Measurements from ENCODE around the gene TRDN.
"Not testable (repeated sequence)": the region's sequence is repeated elsewhere in the genome, so short reads cannot be mapped to it uniquely, and the experiment has no call there.

Gene TRDN

DNA sequence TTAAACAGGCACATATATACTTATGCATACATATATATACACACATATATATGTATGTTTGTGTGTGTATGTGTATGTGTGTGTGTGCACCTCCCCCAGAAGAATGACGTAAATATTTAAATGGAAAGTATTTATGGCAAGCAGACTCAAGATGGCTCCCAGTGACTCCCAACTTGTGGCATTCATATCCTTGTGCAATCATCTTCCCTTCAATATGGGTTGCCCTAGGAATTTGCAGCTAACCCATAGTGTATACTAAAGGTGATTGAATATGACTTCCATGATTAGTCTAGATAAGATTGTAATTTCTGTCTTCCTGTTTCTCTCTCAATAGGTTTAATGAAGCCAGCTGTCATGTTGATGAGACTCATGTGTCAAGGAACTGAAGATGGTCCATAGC, 127.6 kb downstream of the TRDN start:
- no peak for DNase-seq (ENCODE audit: low read depth in 3 of 3)

DNA sequence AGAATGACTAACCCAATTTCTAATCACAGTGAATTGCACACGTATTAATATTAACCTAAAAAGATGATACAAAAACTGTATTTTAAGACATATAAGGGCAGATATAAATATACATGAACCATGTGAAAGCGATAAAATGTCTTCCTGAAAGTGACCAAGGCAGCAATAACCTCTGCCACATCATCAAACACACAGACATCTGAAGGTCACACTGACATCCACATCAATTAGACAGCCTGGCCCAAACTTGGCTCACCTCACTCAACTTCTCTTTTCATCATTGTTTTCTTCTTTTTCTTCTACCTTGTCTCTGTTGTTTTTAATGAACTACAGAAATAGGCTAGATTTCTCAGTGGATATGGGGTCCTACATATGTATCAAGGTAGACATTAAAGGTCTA, 128.5 kb downstream of the TRDN start:
- DNase-seq (ENCODE audit: low read depth in 3 of 3): no peak

DNA sequence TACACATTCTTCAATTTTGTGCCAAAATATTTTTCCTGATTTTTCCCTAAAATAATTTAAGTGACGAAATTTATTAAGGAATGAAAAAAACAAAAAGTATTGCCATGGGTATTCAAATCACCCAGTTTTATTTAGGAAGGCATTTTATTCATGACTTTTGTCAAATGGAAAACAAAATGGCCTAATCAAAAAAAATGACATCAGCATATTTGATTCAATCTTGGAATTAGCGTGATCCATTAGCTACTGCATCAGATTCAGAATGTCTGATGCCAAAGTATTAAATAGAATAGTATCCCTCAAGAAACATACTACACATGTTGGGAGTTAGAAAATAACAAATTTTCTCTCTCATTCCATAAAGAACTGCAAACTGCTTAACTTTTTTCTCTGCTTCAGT, 129.2 kb downstream of the TRDN start:
- DNase-seq (ENCODE audit: low read depth in 3 of 3): no peak

GRCh38 chr6:123503619-123504018, 133.1 kb downstream of the TRDN start:
- DNase-seq (ENCODE audit: low read depth in 3 of 3): no peak

DNA sequence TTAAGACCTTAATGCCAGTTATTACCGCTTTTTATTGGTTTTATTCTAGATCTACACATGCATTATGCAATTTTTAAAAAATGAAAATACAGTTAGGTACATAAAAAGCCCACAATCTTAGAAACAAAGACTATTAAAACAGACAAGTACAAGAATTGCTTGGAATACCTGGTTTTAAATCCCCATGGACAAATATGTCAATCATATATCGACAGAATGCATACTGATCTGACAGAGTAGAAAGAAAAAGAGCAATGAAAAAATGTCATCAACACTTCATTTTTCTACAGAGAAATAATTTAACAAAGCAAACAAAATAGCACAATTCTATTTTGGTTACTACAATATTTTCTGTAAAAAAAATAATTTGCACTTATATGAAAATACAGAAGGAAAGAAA, 139.7 kb downstream of the TRDN start:
- no peak for DNase-seq (ENCODE audit: low read depth in 3 of 3)

GRCh38 chr6:123489589-123489988, 147.2 kb downstream of the TRDN start:
- DNase-seq (ENCODE audit: low read depth in 3 of 3): no peak

- no peak for DNase-seq (ENCODE audit: low read depth in 3 of 3)
Measured at GRCh38 chr6:123480986-123481385, 155.8 kb downstream of the TRDN start.

GRCh38 chr6:123472025-123472702, 164.6 kb downstream of the TRDN start:
- DNase-seq (ENCODE audit: low read depth in 3 of 3): not testable (repeated sequence)

GRCh38 chr6:123467392-123467791, 169.4 kb downstream of the TRDN start:
- DNase-seq (ENCODE audit: low read depth in 3 of 3): no peak

GRCh38 chr6:123462152-123462551, 174.6 kb downstream of the TRDN start:
- no peak for DNase-seq (ENCODE audit: low read depth in 3 of 3)

DNA sequence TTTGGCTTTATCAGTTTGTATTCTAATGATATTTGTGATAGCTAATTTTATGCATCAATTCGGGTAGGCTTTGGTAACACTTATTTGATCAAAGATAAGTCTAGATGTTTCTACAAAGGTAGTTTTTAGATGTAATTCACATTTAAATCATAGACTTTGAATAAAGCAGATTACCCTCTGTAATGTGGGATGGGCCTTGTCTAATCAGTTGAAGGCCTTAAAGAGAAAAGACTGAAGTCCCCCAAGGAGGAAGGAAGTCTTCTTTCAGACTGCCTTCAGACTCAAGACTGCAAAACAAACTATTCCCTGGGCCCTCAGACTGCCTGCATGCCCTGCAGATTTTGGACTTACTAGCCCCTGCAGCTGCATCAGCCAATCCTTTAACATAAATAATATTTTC, 178.5 kb downstream of the TRDN start:
- no peak for DNase-seq (ENCODE audit: low read depth in 3 of 3)

DNA sequence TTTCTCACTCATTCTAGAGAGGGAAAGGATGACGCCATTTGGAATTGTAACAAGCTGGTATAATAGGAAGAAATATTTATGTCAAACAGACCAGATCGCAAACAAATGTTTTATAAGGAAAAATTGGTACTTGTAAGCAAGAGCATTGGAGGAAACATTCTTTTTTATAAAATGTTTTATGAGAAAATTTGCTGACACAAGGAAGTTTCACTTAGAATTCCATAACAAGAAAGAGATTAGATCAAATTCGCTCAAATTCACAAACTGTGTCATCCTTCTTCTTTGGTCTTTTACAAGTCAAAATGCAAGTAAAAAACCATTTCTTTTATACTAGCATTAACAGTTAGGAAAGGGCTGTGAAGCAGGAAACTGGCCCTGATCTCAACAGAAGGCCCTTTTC, 179.9 kb downstream of the TRDN start:
- DNase-seq (ENCODE audit: low read depth in 3 of 3): no peak

DNA sequence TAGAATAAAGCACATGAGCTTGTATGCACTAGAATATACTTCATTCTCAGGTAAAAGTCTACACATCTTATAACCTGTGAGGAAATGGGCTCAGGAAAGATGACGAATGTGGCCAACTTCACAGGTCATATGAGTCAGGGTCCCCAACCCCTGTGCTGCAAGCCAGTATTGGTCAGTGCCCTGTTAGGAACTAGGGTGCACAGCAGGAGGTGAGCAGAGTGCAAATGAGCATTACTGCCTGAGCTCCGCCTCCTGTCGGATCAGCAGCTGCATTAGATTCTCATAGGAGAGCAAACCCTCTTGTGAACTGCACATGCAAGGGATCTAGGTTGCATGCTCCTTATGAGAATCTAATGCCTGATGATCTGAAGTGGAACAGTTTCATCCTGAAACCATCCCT, 182.3 kb downstream of the TRDN start:
- DNase-seq (ENCODE audit: low read depth in 3 of 3): no peak

- DNase-seq (ENCODE audit: low read depth in 3 of 3): not testable (repeated sequence)
Measured at GRCh38 chr6:123453071-123453470, 183.7 kb downstream of the TRDN start.

DNA sequence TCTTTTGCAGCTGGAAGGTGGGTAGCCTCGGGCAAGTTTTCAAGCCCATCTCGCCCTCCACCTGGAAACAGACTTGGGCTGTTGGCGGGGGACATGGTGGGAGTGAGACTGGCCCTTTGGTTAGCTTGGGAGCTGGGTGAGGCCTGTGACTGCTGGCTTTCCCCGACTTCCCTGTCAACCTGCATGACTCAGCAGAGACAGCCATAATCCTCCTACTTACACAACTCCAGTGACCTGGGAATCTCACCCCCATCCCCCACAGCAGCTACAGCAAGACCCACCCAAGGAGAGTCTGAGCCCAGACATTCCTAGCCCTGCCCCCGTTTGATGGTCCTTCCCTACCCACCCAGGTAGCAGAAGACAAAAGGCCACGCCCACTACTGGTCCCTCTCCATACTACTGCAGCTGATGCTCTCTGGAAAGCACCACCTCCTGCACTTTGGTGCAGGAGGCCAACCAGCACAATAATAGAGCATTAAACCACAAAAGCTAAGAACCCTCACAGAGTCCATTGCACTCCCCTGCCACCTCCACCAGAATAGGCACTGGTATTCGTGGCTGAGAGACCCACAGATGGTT, 188.4 kb downstream of the TRDN start:
- no peak for DNase-seq (ENCODE audit: low read depth in 3 of 3)

- no peak for DNase-seq (ENCODE audit: low read depth in 3 of 3)
Measured at GRCh38 chr6:123447315-123447937, 189.3 kb downstream of the TRDN start.

DNA sequence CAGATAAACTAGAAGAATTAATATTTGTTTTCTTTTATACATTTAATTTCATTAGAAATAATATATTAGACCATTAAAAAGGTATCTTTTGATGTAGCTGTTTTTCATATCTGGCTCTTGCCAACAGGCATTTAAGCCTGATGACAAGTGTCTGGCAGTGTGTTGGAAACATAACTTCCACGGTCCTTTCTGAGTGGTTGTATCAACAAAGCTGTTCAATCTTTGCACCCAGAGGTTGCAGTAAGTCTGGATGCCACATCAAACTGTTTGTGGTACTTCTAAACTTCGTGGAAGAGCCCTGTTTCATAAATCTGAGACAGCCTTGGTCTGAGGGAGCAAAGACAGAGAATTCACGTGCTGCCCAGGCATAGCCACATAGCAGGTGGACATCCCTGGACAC, 197.4 kb downstream of the TRDN start:
- DNase-seq (ENCODE audit: low read depth in 3 of 3): no peak

DNA sequence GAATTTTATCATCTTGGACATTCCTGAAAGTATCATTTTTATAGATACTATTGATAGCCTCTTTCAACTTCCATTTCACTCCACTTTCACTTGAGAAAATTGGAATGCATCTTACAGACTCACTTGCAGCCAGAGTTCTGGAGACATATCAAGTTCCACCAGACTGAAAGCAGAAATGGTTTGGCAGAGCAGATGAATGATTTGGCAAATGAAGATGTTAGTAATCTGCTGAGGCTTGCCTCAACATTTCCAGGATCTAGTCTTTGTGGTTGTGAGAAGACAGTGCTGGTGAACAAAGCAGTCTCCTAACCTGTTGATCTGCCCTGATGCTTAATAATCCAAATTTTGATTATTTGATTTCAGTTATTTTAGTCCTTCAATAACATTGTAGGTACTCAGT, 202.6 kb downstream of the TRDN start:
- DNase-seq (ENCODE audit: low read depth in 3 of 3): no peak

- DNase-seq (ENCODE audit: low read depth in 3 of 3): no peak
Measured at GRCh38 chr6:123430970-123431369, 205.8 kb downstream of the TRDN start.

DNA sequence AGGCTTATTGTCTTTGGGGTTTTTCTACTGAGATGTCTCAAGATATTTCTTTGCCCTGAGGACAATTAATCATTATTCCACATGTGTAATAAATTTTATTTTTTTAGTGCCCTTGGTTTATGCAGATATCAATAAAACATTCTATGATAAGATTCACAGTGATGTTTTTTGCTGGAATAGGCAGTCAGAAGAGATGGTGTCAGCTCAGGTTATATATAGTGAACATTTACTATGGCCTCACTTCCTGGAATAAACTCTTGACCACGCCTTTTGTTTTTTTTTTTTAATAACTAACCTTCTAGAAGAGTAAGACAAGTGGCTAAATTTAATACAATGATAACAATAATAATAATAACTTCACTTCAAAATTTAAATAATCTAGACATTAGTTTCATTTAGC, 209.7 kb downstream of the TRDN start:
- DNase-seq (ENCODE audit: low read depth in 3 of 3): no peak

DNA sequence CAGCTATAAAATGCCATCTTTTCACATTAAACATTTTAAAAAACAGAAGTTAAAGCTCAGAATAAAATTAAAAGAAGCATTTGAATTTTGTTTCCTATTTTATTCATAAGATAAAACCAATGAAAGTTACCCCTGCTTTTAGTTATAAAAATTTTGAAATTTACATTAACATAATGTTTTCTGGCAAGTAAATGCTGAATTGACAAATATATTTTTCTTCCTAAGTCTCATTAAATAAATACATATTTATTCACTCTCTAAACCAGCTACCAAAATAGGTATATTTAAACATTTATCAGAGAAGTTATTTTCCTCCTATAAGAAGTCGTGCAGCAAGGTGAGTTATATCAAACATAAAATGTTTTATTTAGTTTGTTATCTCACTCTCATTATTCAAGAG, 213.6 kb downstream of the TRDN start:
- DNase-seq (ENCODE audit: low read depth in 3 of 3): no peak

GRCh38 chr6:123420512-123420911, 216.2 kb downstream of the TRDN start:
- no peak for DNase-seq (ENCODE audit: low read depth in 3 of 3)

- DNase-seq (ENCODE audit: low read depth in 3 of 3): no peak
Measured at GRCh38 chr6:123418071-123418470, 218.7 kb downstream of the TRDN start.

GRCh38 chr6:123417535-123417934, 219.2 kb downstream of the TRDN start:
- no peak for DNase-seq (ENCODE audit: low read depth in 3 of 3)
